Central memory CD8-positive, alpha-beta T cell (primary cell): ENCODE results near the gene FAM136A.
A peak's percentile ranks its signal among the peaks of the same experiment; 100 is the strongest.
"Not testable (repeated sequence)": the region's sequence is repeated elsewhere in the genome, so short reads cannot be mapped to it uniquely, and the experiment has no call there.

Experiments used
- ATAC-seq: fragments of 150-1000 bp; cut with Tn5 transposase; replicated peaks from 2 replicates; pipeline ENCODE4 v1.10.0; 2022; ENCODE audit warnings: mild to moderate bottlenecking, moderate FRiP score, moderate number of reproducible peaks; ENCODE audit not compliant: poor library complexity, severe bottlenecking; ENCODE audit errors: extremely low read depth
- DNase-seq, 2 donors: peaks; one replicate each; pipeline ENCODE4 v3.0.0; 2021; ENCODE audit warnings: low spot score in 2 of 2
- H3K27ac Mint-ChIP-seq: one replicate; pipeline ENCODE4 v1.8.0; 2022; ENCODE audit warnings: low read depth, mild to moderate bottlenecking, moderate library complexity, mixed read lengths
- H3K27me3 Mint-ChIP-seq: one replicate; pipeline ENCODE4 v1.8.0; 2022; ENCODE audit warnings: mixed read lengths
- H3K36me3 Mint-ChIP-seq: one replicate; pipeline ENCODE4 v1.8.0; 2022; ENCODE audit warnings: mild to moderate bottlenecking, moderate library complexity, mixed read lengths; ENCODE audit not compliant: insufficient read depth
- H3K4me1 Mint-ChIP-seq: one replicate; pipeline ENCODE4 v1.8.0; 2022; ENCODE audit warnings: mixed read lengths
- H3K4me3 Mint-ChIP-seq: one replicate; pipeline ENCODE4 v1.8.0; 2022; ENCODE audit warnings: mild to moderate bottlenecking, moderate library complexity, mixed read lengths
- H3K9me3 Mint-ChIP-seq: one replicate; pipeline ENCODE4 v1.8.0; 2022; ENCODE audit warnings: mixed read lengths

Gene FAM136A

GRCh38 chr2:70280242-70280798, 21.5 kb downstream of the FAM136A start:
- Mint-ChIP-seq H3K27me3 (no peaks in the 10 kb centered on the region), H3K4me3 (no peak overlapping the region), H3K9me3 (no peaks in the 10 kb centered on the region), H3K36me3 (peaks cover 78% of the 10 kb centered on the region), H3K4me1 (peaks cover 20% of the 10 kb centered on the region), H3K27ac (no peak overlapping the region)
- DNase-seq (no peak), ATAC-seq (no peak)

GRCh38 chr2:70270323-70270722, 31.5 kb downstream of the FAM136A start:
- DNase-seq (no peak), ATAC-seq (no peak)
- Mint-ChIP-seq H3K27me3 (no peaks in the 10 kb centered on the region), H3K4me3 (no peak overlapping the region), H3K9me3 (no peaks in the 10 kb centered on the region), H3K36me3 (peaks cover 24% of the 10 kb centered on the region), H3K4me1 (peaks cover 6% of the 10 kb centered on the region), H3K27ac (peak overlapping the region; percentile 67)

- not testable (repeated sequence) for H3K4me3 Mint-ChIP-seq, H3K9me3 Mint-ChIP-seq, H3K27me3 Mint-ChIP-seq, ATAC-seq, H3K4me1 Mint-ChIP-seq, DNase-seq
- peak overlapping the region; percentile 67 for H3K27ac Mint-ChIP-seq
- H3K36me3 Mint-ChIP-seq = peaks cover 20% of the 10 kb centered on the region
Observed at GRCh38 chr2:70269422-70270302, 32.2 kb downstream of the FAM136A start.

- H3K27ac Mint-ChIP-seq, H3K4me3 Mint-ChIP-seq, H3K9me3 Mint-ChIP-seq, DNase-seq, ATAC-seq, H3K27me3 Mint-ChIP-seq, H3K4me1 Mint-ChIP-seq: not testable (repeated sequence)
- H3K36me3 Mint-ChIP-seq = peaks cover 31% of the 10 kb centered on the region
Observed at GRCh38 chr2:70266925-70267324, 34.9 kb downstream of the FAM136A start.

GRCh38 chr2:70261501-70261900, 40.4 kb downstream of the FAM136A start:
- ATAC-seq (no peak), DNase-seq (no peak)
- Mint-ChIP-seq H3K27me3 (no peaks in the 10 kb centered on the region), H3K4me1 (peaks cover 14% of the 10 kb centered on the region), H3K36me3 (peaks cover 36% of the 10 kb centered on the region), H3K27ac (no peak overlapping the region), H3K9me3 (no peaks in the 10 kb centered on the region), H3K4me3 (no peak overlapping the region)

GRCh38 chr2:70258532-70258875, 43.4 kb downstream of the FAM136A start:
- Mint-ChIP-seq H3K4me3 (peak overlapping the region; percentile 87), H3K27ac (peak overlapping the region; percentile 88), H3K9me3 (no peaks in the 10 kb centered on the region), H3K36me3 (peaks cover 23% of the 10 kb centered on the region), H3K27me3 (no peaks in the 10 kb centered on the region), H3K4me1 (peaks cover 14% of the 10 kb centered on the region)
- ATAC-seq (no peak), DNase-seq (no peak)

GRCh38 chr2:70255637-70256314, 46.1 kb downstream of the FAM136A start:
- H3K36me3 Mint-ChIP-seq = peaks cover 11% of the 10 kb centered on the region
- no peaks in the 10 kb centered on the region for H3K27me3 Mint-ChIP-seq
- no peak overlapping the region for H3K27ac Mint-ChIP-seq
- no peaks in the 10 kb centered on the region for H3K9me3 Mint-ChIP-seq
- DNase-seq (no peak), ATAC-seq (no peak)
- H3K4me1 Mint-ChIP-seq = peaks cover 14% of the 10 kb centered on the region
- no peak overlapping the region for H3K4me3 Mint-ChIP-seq

- DNase-seq (no peak), ATAC-seq (no peak)
- no peaks in the 10 kb centered on the region for H3K27me3 Mint-ChIP-seq
- peaks cover 28% of the 10 kb centered on the region for H3K36me3 Mint-ChIP-seq
- H3K27ac Mint-ChIP-seq = no peak overlapping the region
- no peak overlapping the region for H3K4me3 Mint-ChIP-seq
- H3K4me1 Mint-ChIP-seq = peaks cover 22% of the 10 kb centered on the region
- no peaks in the 10 kb centered on the region for H3K9me3 Mint-ChIP-seq
Observed at GRCh38 chr2:70250434-70250833, 51.4 kb downstream of the FAM136A start.

- H3K4me3 Mint-ChIP-seq = peak within 1 kb of the TSS; percentile 86
Observed at GRCh38 chr2:70248181-70248847, 53.6 kb downstream of the FAM136A start, which contains the start of gene TIA1. TSS of gene TIA1 (minus strand) at chr2:70248628. CDS start at chr2:70248430, 198 bp downstream.

GRCh38 chr2:70247364-70248180, 54.3 kb downstream of the FAM136A start:
- Mint-ChIP-seq H3K4me1 (peaks cover 41% of the 10 kb centered on the region), H3K4me3 (peak overlapping the region; percentile 86), H3K36me3 (peaks cover 25% of the 10 kb centered on the region), H3K27ac (peak overlapping the region; percentile 94), H3K9me3 (no peaks in the 10 kb centered on the region), H3K27me3 (no peaks in the 10 kb centered on the region)
- DNase-seq = no peak
- no peak for ATAC-seq

More at GRCh38 chr2:70248181-70248847, 53.6 kb downstream of the FAM136A start, which contains the start of gene TIA1:
- peak within 1 kb of the TSS; percentile 94 for H3K27ac Mint-ChIP-seq
- H3K27me3 Mint-ChIP-seq = no peaks in the 10 kb centered on the region
- DNase-seq = peak; percentile 95 to 96
- peak; percentile 97 for ATAC-seq
- H3K9me3 Mint-ChIP-seq = no peaks in the 10 kb centered on the region
- H3K36me3 Mint-ChIP-seq = peaks cover 25% of the 10 kb centered on the region
- H3K4me1 Mint-ChIP-seq = peaks cover 39% of the 10 kb centered on the region
